GM12801 (cell line): ENCODE data around the gene IL24.
A peak's percentile ranks its signal among the peaks of the same experiment; 100 is the strongest.

Experiments
- CTCF ChIP-seq: IDR thresholded peaks from one replicate; pipeline ENCODE4 v1.5.1; 2011; ENCODE audit warnings: control low read depth; ENCODE audit not compliant: insufficient read length; ENCODE audit errors: extremely low read depth

The IL24 gene

DNA sequence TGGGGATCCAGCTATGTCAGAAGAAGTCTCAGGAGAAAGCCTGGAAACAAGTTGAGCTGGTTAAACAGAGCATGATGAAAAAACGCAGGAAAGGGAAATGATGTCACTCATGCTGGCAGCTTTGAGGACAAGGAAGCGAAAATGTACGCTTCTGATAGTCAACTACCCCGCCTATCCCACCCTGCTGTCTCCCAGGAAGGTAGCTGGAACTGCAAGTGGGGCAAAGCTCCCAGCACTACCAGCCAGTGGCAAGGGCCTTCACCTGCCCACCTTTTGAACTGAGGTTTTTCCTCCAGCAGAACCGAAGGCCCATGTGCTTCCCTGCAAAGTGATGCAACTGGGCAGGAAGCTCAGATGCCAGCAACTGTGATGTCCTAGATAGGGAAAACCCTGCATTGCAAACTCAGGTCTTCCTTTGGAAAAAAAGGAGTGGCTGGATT lies 38.1 kb upstream of the IL24 start:
- TF ChIP-seq CTCF: no peak

DNA sequence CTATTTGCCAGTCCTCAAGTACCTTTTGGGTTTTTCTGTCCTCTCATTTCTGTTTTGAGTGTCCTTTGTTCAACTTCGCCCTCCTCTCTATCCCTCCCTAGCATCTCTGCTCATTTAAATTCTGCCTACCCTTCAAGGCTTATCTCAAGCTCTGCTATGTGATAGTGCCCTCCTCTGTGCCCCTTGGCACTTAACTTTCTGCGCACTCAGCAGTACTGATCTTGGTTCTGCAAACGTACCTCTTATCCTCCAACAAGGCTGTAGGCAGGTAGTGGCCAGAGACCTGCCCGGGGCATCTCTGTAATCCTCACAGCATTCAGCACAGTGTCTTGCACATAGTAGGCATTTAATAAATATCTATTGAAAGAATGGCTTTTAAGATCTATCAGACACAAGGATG lies 37.1 kb upstream of the IL24 start:
- TF ChIP-seq CTCF: no peak

GRCh38 chr1:206863266-206863665 lies 34.0 kb upstream of the IL24 start:
- TF ChIP-seq CTCF: no peak

- peak; percentile 40 for TF ChIP-seq CTCF
Measured at GRCh38 chr1:206864939-206865671, 32.1 kb upstream of the IL24 start, which contains the start of gene IL20. Gene IL20 (plus strand): TSS chr1:206865623. CDS start chr1:206865853, 230 bp downstream.

GRCh38 chr1:206866062-206866461 lies 31.2 kb upstream of the IL24 start:
- TF ChIP-seq CTCF: no peak

DNA sequence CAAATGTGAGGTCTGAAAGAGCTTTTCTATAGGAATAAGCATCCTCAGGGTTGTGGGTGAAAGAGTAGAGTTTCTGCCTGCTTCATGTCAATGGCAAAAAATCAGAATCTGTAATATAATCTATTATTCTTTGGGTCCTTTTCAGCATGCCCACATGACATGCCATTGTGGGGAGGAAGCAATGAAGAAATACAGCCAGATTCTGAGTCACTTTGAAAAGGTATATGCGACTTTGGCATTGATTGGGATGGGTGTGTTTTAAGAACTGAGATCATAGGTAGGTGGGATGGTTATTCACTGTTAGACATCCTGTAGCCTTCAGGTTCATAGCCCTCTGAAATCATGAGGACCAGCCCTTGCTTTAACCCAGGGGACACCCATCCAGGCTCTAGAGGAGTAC lies 30.0 kb upstream of the IL24 start:
- TF ChIP-seq CTCF: no peak

- TF ChIP-seq CTCF: no peak
Measured at GRCh38 chr1:206867716-206868115, 29.5 kb upstream of the IL24 start.
